Neural cell (in vitro differentiated cells): ENCODE data around the gene FBXO38. TPM values are rescaled to one million over a fixed set of nuclear protein-coding genes. Genes with fewer than 3 reads are reported as not detected.

ENCODE experiments used
- H2AFZ ChIP-seq: fragments of 200-600, 300-800 bp; sonication (generic), shearing (Covaris generic); 2 replicates; pipeline ENCODE4 v1.6.0; 2014; ENCODE audit warnings: low read depth, mild to moderate bottlenecking, antibody characterized with exemption, low read length, moderate library complexity
- H3F3A ChIP-seq: fragments of 200-600 bp; shearing (Covaris generic); 2 replicates; pipeline ENCODE4 v1.6.1; 2016; ENCODE audit warnings: mild to moderate bottlenecking, moderate library complexity, mixed read lengths, antibody characterized with exemption, low read length; ENCODE audit not compliant: insufficient read depth, poor library complexity, severe bottlenecking
- H3K27ac ChIP-seq: fragments of 200-600, 300-800 bp; sonication (generic), shearing (Covaris generic); 2 replicates; pipeline ENCODE4 v1.5.1; 2014; ENCODE audit warnings: mild to moderate bottlenecking, low read length, moderate library complexity
- H3K27me3 ChIP-seq: fragments of 300-800, 200-600 bp; sonication (generic), shearing (Covaris generic); 2 replicates; pipeline ENCODE4 v1.6.0; 2014; ENCODE audit warnings: mild to moderate bottlenecking, low read depth, low read length, moderate library complexity; ENCODE audit not compliant: insufficient read depth
- H3K36me3 ChIP-seq: fragments of 300-800, 200-600 bp; sonication (generic), shearing (Covaris generic); 2 replicates; pipeline ENCODE4 v1.5.1; 2014; ENCODE audit warnings: mild to moderate bottlenecking, antibody characterized with exemption, low read length, moderate library complexity; ENCODE audit not compliant: insufficient read depth
- H3K4me2 ChIP-seq: fragments of 300-800, 200-600 bp; sonication (generic), shearing (Covaris generic); 2 replicates; pipeline ENCODE4 v1.6.0; 2014; ENCODE audit warnings: mild to moderate bottlenecking, low read length
- H3K4me3 ChIP-seq: fragments of 300-800, 200-600 bp; sonication (generic), shearing (Covaris generic); 2 replicates; pipeline ENCODE4 v1.5.1; 2014; ENCODE audit warnings: mild to moderate bottlenecking, low read length, moderate library complexity
- H3K79me2 ChIP-seq: fragments of 200-600 bp; shearing (Covaris generic); replicated peaks from 2 replicates; pipeline ENCODE4 v1.6.0; 2014; ENCODE audit warnings: mild to moderate bottlenecking, low read length, moderate library complexity; ENCODE audit not compliant: insufficient read depth
- H3K9ac ChIP-seq: fragments of 300-800, 200-600 bp; sonication (generic), shearing (Covaris generic); 2 replicates; pipeline ENCODE4 v1.6.1; 2016; ENCODE audit warnings: mild to moderate bottlenecking, low read length, mixed read lengths
- H3K9me2 ChIP-seq: fragments of 200-600 bp; shearing (Covaris generic); 2 replicates; pipeline ENCODE4 v1.6.1; 2016; ENCODE audit warnings: mild to moderate bottlenecking, low read length, mixed read lengths; ENCODE audit not compliant: insufficient read depth
- H3K9me3 ChIP-seq: fragments of 200-600, 300-800 bp; sonication (generic), shearing (Covaris generic); 2 replicates; pipeline ENCODE4 v1.6.1; 2016; ENCODE audit warnings: mild to moderate bottlenecking, mixed run types, low read length, moderate library complexity, mixed read lengths
- H4K20me1 ChIP-seq: fragments of 200-600 bp; shearing (Covaris generic); 2 replicates; pipeline ENCODE4 v1.6.1; 2016; ENCODE audit warnings: mild to moderate bottlenecking, mixed run types; ENCODE audit not compliant: insufficient read depth
- CTCF ChIP-seq: fragments of 450-650 bp; IDR thresholded peaks from 2 replicates; pipeline ENCODE4 v1.5.1; 2014; ENCODE audit warnings: antibody characterized with exemption, mild to moderate bottlenecking, moderate library complexity; ENCODE audit not compliant: poor library complexity, severe bottlenecking
- EP300 ChIP-seq: fragments of 450-650 bp; conservative IDR thresholded peaks from 2 replicates; pipeline ENCODE4 v1.6.1; 2014; ENCODE audit warnings: antibody characterized with exemption, mild to moderate bottlenecking, moderate library complexity; ENCODE audit not compliant: poor library complexity, severe bottlenecking
- EZH2 ChIP-seq: fragments of 200-600, 300-800 bp; shearing (Covaris generic), sonication (generic); IDR thresholded peaks from 2 replicates; pipeline ENCODE4 v1.6.1; 2014; ENCODE audit warnings: antibody characterized with exemption, low read length, borderline replicate concordance, mild to moderate bottlenecking; ENCODE audit not compliant: insufficient read depth, poor library complexity, severe bottlenecking
- MXI1 ChIP-seq: fragments of 450-650 bp; conservative IDR thresholded peaks from 2 replicates; pipeline ENCODE4 v1.6.1; 2014; ENCODE audit warnings: antibody characterized with exemption, mild to moderate bottlenecking; ENCODE audit not compliant: poor library complexity, severe bottlenecking
- POLR2AphosphoS5 ChIP-seq: IDR thresholded peaks from 2 replicates; pipeline ENCODE4 v1.6.1; 2012
- RAD21 ChIP-seq: fragments of 450-650 bp; conservative IDR thresholded peaks from 2 replicates; pipeline ENCODE4 v1.6.1; 2014; ENCODE audit warnings: antibody characterized with exemption, mild to moderate bottlenecking, moderate library complexity
- REST ChIP-seq: IDR thresholded peaks from 2 replicates; pipeline ENCODE4 v1.6.1; 2012; ENCODE audit warnings: borderline replicate concordance
- SMC3 ChIP-seq: fragments of 450-650 bp; conservative IDR thresholded peaks from 2 replicates; pipeline ENCODE4 v1.6.1; 2014; ENCODE audit warnings: antibody characterized with exemption, mild to moderate bottlenecking, moderate library complexity; ENCODE audit not compliant: poor library complexity
- TAF1 ChIP-seq: IDR thresholded peaks from 2 replicates; pipeline ENCODE4 v1.6.1; 2012; ENCODE audit warnings: low read depth
- polyA plus RNA-seq: library from polyadenylated mRNA; depleted of rRNA; stranded (reverse); fragments of >200 nt; gene quantifications from 2 replicates; pipeline ENCODE4 v1.2.3, GENCODE V29; 2014

FBXO38 gene
- polyA plus RNA-seq, 1 donor from 2014 or later = 69.1 TPM

GRCh38 chr5:148379340-148379739, 4.4 kb upstream of the FBXO38 start:
- Histone ChIP-seq H3K4me3 (no peak overlapping the region), H3K4me2 (no peak overlapping the region), H2AFZ (no peak overlapping the region), H3K27me3 (no peaks in the 10 kb centered on the region), H3K9ac (no peak overlapping the region), H3K9me3 (no peaks in the 10 kb centered on the region), H4K20me1 (no peaks in the 10 kb centered on the region), H3K27ac (no peak overlapping the region), H3K9me2 (no peaks in the 10 kb centered on the region), H3K79me2 (peaks cover 5% of the 10 kb centered on the region), H3F3A (no peaks in the 10 kb centered on the region), H3K36me3 (no peaks in the 10 kb centered on the region)
- no peak for TF ChIP-seq RAD21

GRCh38 chr5:148381906-148382305, 1.9 kb upstream of the FBXO38 start:
- Histone ChIP-seq H4K20me1 (no peaks in the 10 kb centered on the region), H3K9me3 (no peaks in the 10 kb centered on the region), H3K4me2 (peak overlapping the region; percentile 86), H3K9ac (no peak overlapping the region), H2AFZ (no peak overlapping the region), H3K27me3 (no peaks in the 10 kb centered on the region), H3K79me2 (peaks cover 31% of the 10 kb centered on the region), H3F3A (no peaks in the 10 kb centered on the region), H3K4me3 (peak overlapping the region; percentile 83), H3K9me2 (no peaks in the 10 kb centered on the region), H3K27ac (no peak overlapping the region), H3K36me3 (no peaks in the 10 kb centered on the region)
- TF ChIP-seq SMC3 = no peak
- no peak for TF ChIP-seq EP300
- no peak for TF ChIP-seq CTCF
- TF ChIP-seq POLR2AphosphoS5 = no peak
- no peak for TF ChIP-seq TAF1
- TF ChIP-seq RAD21 = no peak

- Histone ChIP-seq H3K36me3 (no peaks in the 10 kb centered on the region), H3K9me2 (no peaks in the 10 kb centered on the region), H3K27me3 (no peaks in the 10 kb centered on the region), H2AFZ (peak overlapping the region; percentile 93), H3F3A (no peaks in the 10 kb centered on the region), H4K20me1 (no peaks in the 10 kb centered on the region), H3K4me3 (peak overlapping the region; percentile 83), H3K4me2 (peak overlapping the region; percentile 86), H3K27ac (peak overlapping the region; percentile 90), H3K9me3 (no peaks in the 10 kb centered on the region), H3K79me2 (peaks cover 35% of the 10 kb centered on the region), H3K9ac (peak overlapping the region; percentile 94)
- TF ChIP-seq RAD21 (no peak), EP300 (no peak), EZH2 (no peak), REST (no peak), SMC3 (no peak), CTCF (no peak), TAF1 (no peak), POLR2AphosphoS5 (no peak), MXI1 (no peak)
These were observed 797 bp upstream of the FBXO38 start for GRCh38 chr5:148382961-148383360.
